ENCODE data around the gene SERPINB3.

The SERPINB3 gene

DNA sequence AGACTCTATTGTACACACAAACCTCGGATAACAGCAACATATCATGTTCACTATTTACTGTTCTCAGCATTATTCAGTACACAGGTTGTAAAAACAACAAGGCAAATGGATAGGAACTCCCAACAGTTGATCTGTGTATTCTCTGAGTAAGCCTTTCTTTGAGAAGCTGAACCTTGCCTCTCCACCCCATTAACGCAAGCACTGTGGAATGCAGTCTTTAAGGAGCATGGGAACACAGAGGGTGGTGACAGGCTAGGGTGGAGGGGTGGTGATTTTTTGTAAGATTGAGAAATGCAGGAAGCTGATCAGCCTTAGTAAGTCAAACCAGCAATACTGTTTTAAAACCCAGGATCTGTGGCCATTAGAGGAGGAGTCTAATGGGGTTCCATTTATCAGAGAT lies 21.5 kb upstream of the SERPINB3 start:
- DNase-seq (ENCODE audit: low read depth): no peak
- no peak overlapping the region for H3K4me3 ChIP-seq (ENCODE audit: low read depth, low read length)
- no peak for TF ChIP-seq MYC (IDR thresholded peaks at IDR 0.05; ENCODE audit: low read depth, low read length)
- TF ChIP-seq, protein P1, sequence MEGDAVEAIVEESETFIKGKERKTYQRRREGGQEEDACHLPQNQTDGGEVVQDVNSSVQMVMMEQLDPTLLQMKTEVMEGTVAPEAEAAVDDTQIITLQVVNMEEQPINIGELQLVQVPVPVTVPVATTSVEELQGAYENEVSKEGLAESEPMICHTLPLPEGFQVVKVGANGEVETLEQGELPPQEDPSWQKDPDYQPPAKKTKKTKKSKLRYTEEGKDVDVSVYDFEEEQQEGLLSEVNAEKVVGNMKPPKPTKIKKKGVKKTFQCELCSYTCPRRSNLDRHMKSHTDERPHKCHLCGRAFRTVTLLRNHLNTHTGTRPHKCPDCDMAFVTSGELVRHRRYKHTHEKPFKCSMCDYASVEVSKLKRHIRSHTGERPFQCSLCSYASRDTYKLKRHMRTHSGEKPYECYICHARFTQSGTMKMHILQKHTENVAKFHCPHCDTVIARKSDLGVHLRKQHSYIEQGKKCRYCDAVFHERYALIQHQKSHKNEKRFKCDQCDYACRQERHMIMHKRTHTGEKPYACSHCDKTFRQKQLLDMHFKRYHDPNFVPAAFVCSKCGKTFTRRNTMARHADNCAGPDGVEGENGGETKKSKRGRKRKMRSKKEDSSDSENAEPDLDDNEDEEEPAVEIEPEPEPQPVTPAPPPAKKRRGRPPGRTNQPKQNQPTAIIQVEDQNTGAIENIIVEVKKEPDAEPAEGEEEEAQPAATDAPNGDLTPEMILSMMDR (IDR thresholded peaks at IDR 0.05; ENCODE audit: low read depth, low read length): no peak

DNA sequence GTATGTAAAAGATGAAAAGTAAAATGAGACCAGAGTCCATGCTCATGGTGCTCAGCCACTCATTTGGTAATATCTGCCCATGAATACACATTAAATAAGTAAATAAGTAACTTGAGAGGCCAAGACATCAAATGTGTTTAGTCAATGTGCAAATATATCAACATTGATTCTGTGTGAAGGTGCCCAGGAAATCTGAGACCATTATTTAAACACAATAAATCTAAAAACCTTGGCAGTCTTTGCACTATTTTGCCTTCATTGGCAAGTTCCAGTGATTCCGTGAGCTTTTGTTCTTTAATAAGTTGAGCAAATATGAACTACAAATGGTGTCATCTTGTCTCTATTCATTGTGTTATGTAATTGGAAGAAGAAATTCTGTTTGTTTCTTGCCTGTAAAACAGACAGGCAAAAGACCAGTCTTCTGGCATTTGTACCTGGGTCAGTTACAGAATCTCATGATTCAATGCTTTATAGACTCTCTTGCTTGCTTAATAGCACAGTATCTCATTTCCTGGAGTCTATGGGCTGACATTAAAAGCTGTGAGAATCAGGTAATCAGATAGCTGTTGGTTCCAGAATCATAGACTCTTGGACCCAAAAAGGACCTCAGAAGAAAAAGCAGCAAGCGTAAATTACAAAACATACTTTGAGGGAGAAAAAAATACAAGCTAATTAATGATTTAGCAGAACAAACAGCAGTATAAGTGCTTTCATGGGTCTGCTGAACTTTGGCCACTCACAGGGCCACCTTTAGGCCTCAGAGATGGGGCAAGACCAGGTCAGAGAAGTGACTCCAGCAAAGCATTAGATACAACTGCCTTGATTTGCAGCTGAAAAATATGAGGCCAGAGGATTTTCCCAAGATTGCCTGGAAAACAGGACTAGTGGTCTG lies 20.0 kb upstream of the SERPINB3 start:
- H3K4me3 ChIP-seq (ENCODE audit: low read depth, low read length): no peak overlapping the region
- TF ChIP-seq, protein P2, sequence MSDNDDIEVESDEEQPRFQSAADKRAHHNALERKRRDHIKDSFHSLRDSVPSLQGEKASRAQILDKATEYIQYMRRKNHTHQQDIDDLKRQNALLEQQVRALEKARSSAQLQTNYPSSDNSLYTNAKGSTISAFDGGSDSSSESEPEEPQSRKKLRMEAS (IDR thresholded peaks at IDR 0.05; ENCODE audit: low read depth, low read length): no peak
- TF ChIP-seq MYC (IDR thresholded peaks at IDR 0.05; ENCODE audit: low read depth, low read length): no peak
- TF ChIP-seq, protein P1 (IDR thresholded peaks at IDR 0.05; ENCODE audit: low read depth, low read length): no peak
- TF ChIP-seq POLR2A (IDR thresholded peaks at IDR 0.05; ENCODE audit: extremely low read depth, insufficient read length): no peak
- DNase-seq (ENCODE audit: low read depth): no peak

DNA sequence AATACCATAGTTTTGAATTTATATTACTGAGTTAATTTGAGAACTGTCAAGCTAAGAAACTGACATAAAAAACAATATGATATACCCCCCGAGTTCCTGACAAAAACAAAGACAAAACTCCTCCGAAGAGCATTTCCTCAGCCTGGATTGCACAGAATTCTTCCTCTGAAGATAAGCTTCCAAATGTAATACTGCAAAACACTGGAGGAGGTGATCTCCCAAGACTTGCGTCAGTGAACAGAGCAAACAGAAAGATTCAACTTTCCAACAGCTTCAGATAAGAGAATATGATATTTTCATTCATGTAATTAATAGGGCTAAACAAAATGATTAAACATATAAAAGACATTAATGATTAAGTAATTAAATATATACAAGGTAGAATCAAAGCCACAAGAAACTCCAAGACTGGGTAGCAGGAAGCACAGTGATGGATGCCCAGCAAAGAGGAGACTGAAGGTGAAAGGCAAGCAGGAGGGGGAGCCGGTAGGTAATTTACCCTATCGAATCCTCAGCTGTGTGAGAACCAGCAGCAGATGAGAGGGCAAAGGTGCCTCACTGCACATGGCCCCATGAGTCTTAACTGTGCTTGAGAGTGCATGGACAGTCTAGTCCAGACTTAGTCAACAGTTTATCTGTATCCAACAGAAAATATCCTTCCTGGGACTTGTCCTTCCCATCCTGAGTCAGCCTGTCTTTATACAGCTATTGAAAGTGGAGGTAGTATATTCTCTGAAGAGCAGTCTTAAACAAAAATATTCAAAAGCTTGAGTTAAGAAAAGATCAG lies 18.3 kb upstream of the SERPINB3 start:
- no peak for TF ChIP-seq POLR2A (IDR thresholded peaks at IDR 0.05; ENCODE audit: extremely low read depth, insufficient read length)
- no peak for TF ChIP-seq MYC (IDR thresholded peaks at IDR 0.05; ENCODE audit: low read depth, low read length)
- TF ChIP-seq, protein P1 (IDR thresholded peaks at IDR 0.05; ENCODE audit: low read depth, low read length): no peak
- TF ChIP-seq, protein P2 (IDR thresholded peaks at IDR 0.05; ENCODE audit: low read depth, low read length): no peak
- no peak for DNase-seq (ENCODE audit: low read depth)
- H3K4me3 ChIP-seq (ENCODE audit: low read depth, low read length): no peak overlapping the region

DNA sequence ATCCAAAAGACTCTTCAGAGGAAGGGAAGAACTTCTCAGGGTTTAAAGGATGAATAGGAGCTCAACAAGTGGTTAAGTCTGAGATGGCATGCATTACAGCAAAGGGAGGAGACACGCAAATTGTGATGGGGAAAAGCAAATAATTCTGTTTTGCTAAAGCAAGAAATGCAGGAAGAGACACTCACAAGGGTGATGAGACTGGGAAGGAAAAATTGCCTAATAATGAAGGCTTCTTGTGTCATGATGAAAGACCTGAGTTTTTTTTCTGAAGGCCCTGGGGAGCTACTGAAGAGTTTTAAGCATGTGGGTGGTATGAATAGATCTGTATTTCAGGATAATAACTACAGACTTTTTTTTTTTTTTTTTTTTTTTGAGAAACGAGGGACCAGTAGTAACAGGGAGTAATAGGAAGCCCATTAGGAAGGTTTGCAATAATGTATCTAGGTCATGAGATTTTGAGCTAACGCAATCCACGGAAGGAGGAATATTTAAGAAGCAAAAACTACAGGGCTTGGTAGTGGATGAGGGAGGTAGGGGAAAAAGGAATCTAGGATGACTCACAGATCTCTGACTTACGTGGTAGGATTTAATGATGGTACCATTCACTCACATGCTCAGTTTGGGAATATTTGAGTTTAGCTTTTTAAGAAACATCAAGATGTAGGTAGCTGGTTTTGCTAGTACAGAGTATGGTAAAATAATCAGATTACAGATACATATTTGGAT lies 16.0 kb upstream of the SERPINB3 start:
- DNase-seq (ENCODE audit: low read depth): peak; percentile 39
- TF ChIP-seq, protein P2 (IDR thresholded peaks at IDR 0.05; ENCODE audit: low read depth, low read length): no peak
- TF ChIP-seq MYC (IDR thresholded peaks at IDR 0.05; ENCODE audit: low read depth, low read length): no peak
- no peak for TF ChIP-seq POLR2A (IDR thresholded peaks at IDR 0.05; ENCODE audit: extremely low read depth, insufficient read length)
- TF ChIP-seq, protein P1 (IDR thresholded peaks at IDR 0.05; ENCODE audit: low read depth, low read length): no peak
- no peak overlapping the region for H3K4me3 ChIP-seq (ENCODE audit: low read depth, low read length)

DNA sequence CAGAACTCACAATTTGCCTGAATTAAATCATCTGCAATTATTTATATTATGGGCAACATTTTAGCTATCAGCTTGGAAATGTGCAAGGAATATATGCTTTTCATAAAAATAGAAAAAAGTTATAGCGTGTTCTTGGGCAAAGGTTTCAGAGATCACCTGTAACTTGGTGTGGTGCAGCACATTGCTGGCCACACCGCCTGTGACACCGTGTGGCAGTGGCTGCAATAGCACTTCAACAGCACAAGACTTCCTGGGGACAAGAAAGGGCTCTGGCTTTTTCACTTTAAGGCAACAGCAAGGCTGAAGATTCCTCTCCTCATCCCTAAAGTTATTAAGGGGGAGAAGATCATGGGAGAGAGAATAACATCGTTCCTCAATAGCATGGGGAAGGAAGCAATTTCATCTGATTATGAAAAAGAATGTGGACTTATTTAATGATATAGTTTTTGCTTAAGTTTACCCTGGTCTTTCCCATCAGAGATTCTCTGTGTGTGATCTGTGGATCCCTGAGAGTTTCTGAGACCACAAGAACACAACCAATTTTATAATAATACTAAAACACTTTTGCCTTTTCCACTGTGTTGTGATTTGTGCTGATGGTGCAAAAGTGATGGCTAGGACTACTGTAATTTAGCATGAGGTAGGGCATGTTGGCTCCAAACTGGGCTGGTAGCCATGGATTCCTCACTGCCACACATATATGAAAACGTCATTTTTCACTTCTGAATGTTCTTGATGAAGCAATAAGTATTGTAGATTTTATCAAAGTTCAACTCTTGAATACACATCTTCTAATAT lies 15.0 kb upstream of the SERPINB3 start:
- peak; percentile 44 for DNase-seq (ENCODE audit: low read depth)
- H3K4me3 ChIP-seq (ENCODE audit: low read depth, low read length): no peak overlapping the region
- TF ChIP-seq, protein P1 (IDR thresholded peaks at IDR 0.05; ENCODE audit: low read depth, low read length): peak; percentile 56
- TF ChIP-seq, protein P2 (IDR thresholded peaks at IDR 0.05; ENCODE audit: low read depth, low read length): no peak
- no peak for TF ChIP-seq POLR2A (IDR thresholded peaks at IDR 0.05; ENCODE audit: extremely low read depth, insufficient read length)
- no peak for TF ChIP-seq MYC (IDR thresholded peaks at IDR 0.05; ENCODE audit: low read depth, low read length)
